Vagina (tissue), 2 donors: Measurements from ENCODE around the gene ADGRA3.

Experiments
- POLR2A ChIP-seq, 2 donors: fragments of 450-650 bp; IDR thresholded peaks; one replicate each; pipeline ENCODE4 v1.6.1; 2017; ENCODE audit warnings: antibody characterized with exemption in 2 of 2, mild to moderate bottlenecking in 2 of 2, moderate library complexity in 2 of 2
- TF ChIP-seq, protein P1 (sequence below), 3 experiments: fragments of 450-650 bp in 2 of 3; fragments of 200-600 bp in 1 of 3; sonication (generic) in 1 of 3; IDR thresholded peaks; one replicate each; pipeline ENCODE4 v1.5.1; 2017 to 2019; ENCODE audit warnings: antibody characterized with exemption in 3 of 3, mild to moderate bottlenecking in 2 of 3, moderate library complexity in 2 of 3

GRCh38 chr4:22500128-22500611 is 15.7 kb downstream of the ADGRA3 start:
- TF ChIP-seq, protein P1, sequence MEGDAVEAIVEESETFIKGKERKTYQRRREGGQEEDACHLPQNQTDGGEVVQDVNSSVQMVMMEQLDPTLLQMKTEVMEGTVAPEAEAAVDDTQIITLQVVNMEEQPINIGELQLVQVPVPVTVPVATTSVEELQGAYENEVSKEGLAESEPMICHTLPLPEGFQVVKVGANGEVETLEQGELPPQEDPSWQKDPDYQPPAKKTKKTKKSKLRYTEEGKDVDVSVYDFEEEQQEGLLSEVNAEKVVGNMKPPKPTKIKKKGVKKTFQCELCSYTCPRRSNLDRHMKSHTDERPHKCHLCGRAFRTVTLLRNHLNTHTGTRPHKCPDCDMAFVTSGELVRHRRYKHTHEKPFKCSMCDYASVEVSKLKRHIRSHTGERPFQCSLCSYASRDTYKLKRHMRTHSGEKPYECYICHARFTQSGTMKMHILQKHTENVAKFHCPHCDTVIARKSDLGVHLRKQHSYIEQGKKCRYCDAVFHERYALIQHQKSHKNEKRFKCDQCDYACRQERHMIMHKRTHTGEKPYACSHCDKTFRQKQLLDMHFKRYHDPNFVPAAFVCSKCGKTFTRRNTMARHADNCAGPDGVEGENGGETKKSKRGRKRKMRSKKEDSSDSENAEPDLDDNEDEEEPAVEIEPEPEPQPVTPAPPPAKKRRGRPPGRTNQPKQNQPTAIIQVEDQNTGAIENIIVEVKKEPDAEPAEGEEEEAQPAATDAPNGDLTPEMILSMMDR (IDR thresholded peaks at IDR 0.05): no peak
- no peak for TF ChIP-seq POLR2A (IDR thresholded peaks at IDR 0.05)
